ENCODE results near the gene MEDAG.

Gene MEDAG

DNA sequence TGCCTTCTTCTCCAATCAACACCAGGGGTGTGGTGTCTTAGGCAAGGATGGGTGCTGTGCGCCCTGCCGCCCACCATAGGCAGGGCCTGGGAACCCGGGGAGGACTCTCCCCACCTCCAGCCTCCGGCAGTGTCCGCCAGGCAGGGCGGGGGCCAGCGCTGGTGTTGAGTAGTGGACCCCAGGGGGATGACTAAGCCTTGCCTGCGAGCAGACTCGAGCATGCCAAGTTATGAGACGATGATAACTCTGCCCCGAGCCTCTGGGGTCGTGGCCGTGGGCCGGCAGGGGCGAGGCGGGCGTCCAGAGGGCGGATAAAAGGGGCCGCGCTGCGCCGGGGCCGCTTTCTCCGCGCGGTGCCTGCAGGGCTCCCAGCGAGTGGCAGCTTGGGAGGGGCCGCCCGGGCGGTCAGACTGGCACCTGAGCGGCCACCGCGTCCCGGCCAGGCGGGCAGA is at the start of gene MEDAG:
TSS of gene MEDAG (plus strand) at position 340 of the 452 bp plus-strand sequence. CDS start 245 bp downstream, outside the sequence.
- no peak for DNase-seq (ENCODE audit: low read depth)

DNA sequence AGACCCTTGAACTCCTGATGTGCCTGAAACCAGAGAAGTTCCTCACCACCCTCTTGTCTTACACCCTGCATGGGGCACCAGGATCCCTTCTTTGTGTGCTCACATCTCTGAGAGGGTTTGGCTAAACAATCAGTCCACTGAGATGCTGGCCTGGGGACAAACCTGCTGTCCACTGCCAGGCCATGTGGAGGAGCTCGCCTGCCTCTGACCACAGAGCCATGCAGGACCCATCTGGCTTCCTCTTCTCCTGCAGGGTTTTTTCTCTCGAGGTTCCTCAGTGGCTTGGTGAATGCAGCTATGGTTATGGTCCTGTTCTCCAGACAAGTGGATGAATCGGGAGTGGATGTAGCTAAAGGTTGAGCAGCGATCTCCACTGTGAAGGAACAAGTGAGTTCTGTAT is 49.1 kb upstream of the MEDAG start:
- DNase-seq (ENCODE audit: low read depth): no peak

DNA sequence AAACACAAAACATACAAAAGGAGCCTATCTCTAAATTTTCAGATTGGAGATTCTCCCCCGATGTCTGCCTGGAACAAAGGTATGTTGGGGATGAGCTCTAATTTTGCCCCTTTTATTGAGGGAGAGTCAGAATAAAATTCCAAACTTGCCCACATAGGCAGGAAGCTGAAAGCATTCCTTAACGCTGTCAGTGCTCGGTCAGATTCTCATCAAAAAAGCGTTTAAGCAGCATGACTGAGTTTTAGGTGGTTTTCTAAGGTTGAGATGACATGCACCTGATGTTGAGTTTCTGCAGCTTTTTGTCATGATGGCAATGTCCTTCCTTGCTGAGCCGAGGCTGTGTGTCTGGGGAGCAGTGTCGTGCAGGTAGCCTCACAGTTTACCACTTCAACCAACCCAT is 48.4 kb upstream of the MEDAG start:
- no peak for DNase-seq (ENCODE audit: low read depth)

DNA sequence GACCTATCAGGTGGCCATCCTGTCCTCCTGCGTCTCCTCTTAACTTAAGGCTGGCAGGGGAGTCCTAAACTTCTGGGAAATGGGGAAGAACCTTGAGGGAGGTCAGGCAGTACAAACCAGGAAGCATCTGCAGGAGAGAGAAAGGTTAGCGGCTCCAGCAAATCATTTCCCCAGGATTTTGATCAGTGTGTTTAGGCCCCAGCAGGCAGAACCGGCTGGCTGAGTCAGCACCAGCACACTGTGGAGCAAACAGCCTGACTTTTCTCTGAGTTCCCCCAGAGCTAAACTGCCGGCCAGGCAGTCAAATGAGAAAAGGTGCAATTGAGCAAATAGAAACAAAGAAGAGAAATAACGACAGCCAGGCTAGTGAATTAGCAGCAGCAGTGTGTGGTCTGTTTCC is 46.7 kb upstream of the MEDAG start:
- no peak for DNase-seq (ENCODE audit: low read depth)

DNA sequence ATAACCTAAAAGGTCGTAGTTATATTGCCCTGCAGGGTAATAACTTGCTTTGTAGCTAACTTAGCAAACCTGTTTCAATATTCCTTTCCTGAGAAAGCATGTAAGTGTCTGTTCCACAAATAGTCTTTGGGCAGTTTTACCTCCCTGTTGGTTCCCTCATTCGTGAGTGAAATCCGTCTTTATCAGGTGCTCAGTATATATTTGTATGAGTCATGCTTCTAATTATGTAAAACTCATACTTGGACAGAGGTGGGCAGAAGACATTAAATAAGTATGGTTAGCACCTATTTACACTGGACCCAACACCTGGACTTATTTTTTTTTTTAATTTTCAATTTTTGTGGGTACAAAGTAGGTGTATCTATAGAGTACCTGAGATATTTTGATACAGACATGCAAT is 44.9 kb upstream of the MEDAG start:
- DNase-seq (ENCODE audit: low read depth): no peak

DNA sequence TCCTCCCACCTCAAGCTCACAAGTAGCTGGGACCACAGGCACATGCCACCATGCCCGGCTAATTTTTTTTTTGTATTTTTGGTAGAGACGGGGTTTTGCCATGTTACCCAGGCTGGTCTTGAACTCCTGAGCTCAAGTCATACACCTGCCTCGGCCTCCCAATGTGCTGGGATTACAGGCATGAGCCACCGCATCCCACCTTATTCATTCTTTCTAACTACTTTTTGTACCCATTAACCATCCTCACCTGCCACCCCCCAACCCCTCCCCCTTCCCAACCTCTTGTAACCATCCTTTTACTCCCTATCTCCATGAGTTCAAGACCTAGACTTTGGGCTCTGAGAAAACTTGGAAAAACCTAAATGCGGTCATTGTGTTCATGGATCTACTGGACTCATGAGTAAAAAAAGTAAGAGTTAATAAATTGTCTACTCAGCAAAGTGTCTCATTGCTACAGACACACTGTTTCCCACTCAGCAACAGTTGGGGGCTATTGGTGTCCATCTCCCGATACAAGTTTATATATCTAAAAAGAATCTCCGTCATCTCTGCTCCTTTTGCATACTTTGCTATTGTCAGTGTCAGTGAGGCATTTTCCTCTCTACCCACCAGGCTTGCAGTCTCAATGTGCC is 44.1 kb upstream of the MEDAG start:
- DNase-seq (ENCODE audit: low read depth): no peak

DNA sequence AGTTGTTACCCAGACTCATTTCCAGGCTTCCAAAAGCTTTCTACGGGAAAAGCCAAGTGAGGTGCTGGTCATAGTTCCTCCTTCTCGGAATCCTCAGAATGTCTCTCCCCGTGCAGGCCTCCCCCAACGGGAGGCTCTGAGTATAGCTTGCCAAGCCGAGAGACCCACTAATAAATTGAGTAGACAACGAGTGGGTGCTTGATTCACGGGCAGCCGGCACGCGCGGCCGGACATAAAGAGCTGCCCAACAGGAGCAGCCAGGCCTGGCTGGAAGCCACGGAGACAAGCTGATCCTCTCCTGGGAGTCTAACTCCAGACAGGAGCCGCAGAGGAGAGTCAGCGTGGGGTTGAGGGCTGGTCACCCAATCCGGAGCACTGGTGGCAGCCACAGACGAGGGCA is 43.4 kb upstream of the MEDAG start:
- DNase-seq (ENCODE audit: low read depth): no peak

DNA sequence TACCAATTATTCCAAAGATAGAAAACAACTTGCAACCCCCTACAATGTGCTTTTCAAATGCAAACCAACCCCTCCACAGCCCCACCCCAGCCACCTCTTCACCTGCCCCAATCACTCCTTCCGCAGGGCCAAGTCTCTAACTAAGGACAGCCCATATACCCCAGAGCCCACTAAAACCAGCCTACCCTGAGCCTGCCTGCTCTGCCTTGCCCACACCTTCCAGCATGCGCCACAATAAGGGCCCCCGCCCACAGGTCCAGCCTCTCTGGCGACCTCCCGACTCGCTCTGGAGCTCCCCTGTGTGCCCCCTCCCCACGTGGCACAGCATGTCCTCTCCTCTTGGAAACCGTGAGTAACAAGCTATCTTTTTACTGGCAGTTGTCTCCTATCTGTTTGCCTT is 42.8 kb upstream of the MEDAG start:
- DNase-seq (ENCODE audit: low read depth): no peak

DNA sequence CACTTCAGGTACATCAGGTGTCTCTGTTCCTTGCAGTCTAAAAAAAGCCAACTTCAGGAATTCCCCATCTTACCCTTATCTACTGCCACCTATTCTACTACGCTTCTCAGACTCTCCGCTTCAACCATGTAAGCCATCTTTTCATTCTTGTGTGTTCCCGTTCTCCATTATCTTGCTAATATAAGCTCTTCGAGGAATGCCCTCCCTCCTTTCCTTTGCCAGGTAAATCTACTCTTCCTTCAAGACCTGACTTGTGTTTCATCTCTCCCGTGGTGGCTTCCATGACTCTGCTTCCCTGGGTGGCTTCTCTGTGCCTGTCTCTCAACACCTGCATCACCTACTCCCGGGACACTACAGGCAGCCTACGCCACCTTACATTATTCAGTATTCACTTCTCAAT is 42.3 kb upstream of the MEDAG start:
- no peak for DNase-seq (ENCODE audit: low read depth)

DNA sequence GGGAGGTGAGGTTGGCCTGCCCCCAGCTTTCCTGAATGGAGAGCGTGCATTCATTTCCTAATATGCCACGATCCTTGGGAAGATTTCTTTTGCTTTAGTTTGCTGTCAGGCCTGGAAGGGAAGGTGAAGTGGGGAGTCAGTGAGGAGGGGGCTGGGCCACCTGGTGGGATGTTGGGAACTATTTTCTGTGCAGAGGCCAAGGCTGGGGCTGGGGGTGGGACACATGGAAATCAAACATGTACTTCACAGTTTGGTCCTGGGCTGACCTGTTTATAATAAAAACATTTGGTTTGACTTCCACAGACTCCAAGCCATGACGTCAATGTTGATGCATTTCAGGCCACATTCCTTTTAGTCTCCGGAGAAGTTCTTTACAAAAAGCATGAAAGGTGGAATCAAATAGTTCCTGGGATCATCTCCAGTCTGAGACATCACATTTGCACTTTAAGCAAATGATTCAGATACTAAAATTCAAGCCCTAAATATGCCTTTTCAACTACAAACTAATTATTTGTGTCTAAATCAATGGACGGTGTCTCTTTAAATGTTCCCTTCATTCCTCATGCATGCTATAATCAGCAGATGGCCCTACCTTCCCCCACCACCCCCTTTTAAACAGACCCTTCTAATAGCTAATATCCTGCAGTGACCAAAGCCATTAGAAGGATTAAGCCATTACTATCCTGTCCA is 41.5 kb upstream of the MEDAG start:
- DNase-seq (ENCODE audit: low read depth): no peak

DNA sequence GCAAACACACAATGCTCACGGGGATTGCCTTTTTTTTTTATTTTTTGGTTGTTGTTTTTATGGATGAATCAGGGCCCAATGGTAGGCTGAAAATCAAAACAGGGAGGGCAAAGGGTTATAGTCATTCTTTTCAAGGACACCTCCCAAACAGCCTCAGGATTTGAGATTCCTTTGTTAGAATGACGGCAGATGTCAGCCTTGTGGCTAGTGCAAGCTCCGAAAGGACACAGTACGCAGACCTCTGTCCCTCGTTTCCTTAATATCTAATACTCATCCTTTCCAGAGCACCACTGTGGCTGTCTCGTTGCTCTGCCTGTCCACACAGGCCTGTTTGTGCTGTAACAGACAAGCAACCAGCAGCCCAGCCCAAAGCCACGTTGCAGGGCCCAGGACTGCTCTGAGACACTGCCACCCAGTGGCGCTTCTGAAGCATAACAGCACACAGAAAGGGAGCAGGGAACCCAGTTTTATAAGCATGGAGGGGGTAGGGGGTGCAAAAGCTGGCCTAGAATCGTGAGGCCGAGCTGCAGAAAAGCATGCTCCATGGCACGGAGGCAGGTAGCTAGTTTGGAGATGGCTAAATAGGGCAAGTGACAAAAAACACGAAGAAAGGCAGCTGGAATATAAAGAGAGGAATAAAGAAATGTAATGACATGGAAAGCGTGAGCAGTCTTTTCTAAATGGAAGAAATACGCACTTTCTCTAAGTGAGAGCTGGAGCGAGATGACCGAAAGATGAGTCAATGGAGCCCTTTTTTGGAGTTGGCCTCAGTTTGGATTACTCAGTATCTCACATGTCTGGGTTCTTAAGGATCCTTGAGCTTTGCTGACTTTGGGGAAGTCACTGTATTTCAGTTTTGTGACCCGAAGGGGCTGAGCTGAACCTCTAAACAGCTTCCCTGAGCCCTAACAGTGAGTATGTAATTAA is 40.7 kb upstream of the MEDAG start:
- DNase-seq (ENCODE audit: low read depth): peak; percentile 26

DNA sequence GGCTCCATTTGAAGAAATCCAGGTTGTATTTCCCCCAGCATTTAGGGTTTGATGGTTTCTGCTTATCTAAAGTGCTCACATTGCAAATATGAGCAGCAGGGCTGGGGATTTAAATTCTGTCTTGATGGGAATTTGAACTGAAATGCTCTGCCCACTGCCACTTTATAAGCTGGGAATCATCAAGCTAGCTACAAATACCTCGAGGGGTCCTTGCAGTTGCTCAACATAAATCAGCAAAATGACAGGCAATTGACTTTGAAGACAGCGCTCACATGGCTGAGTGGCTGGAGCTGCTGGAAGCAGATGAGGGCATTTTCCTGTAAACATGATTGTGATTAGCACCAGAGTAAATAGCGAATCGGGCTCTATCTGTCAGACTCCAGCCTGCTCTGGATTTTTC is 39.4 kb upstream of the MEDAG start:
- DNase-seq (ENCODE audit: low read depth): no peak

DNA sequence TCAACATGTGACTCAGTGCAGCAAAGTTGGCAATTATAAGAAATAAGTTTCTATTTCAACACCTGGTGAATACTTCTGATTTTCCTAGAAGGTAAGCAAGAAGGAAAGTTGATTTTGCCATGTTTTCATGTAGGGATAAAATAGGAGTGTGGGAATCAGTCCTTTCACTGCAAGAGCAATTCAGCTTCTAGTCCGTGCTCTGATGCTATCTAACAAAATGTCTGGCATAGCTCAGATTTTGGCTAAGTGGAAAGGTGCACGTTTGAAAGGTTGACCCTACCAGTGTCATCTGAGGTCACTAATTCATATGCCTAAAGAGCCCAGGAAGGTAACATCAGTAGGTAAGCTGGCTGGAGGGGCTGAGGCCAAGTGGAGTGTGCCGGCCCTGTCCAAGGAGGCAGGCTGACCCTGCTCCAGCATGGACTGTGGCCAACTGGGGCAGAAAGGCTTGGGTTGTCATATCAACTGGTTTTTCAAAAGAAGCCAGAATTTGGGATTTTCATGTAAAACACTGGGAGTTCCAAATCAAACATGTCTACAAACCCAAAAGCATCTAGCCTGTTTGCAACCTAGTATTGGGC is 38.9 kb upstream of the MEDAG start:
- no peak for DNase-seq (ENCODE audit: low read depth)

DNA sequence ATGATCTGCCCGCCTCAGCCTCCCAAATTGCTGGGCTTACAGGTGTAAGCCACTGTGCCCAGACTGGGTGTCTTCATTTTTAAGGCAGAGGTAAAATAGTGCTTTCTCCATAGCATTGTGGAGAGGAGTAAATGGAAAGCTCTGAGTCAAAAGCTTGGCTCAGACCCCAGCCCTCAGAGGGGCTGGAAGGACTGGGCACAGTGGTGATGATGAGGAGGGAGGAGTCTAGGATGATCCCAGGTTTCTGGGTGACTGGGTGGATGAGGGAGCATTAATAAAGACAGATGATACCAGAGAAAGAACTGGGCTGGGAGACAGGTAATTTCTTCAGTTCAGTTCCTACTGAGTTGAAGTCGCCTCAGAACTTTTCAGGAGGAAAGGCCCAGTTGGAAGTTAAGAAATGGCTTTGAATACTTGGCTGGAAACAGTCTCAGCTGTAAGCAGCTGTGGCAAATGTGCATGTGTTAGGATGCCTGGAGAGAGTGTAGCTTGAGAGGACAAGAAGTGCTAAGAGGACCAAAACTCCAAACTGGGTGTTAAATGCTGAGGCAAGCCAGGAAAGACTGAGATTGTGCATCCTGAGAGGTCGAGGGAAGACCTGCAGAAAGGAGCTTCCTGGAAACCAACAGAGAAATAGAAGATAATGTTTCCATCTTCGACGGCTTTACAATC is 37.1 kb upstream of the MEDAG start:
- no peak for DNase-seq (ENCODE audit: low read depth)

DNA sequence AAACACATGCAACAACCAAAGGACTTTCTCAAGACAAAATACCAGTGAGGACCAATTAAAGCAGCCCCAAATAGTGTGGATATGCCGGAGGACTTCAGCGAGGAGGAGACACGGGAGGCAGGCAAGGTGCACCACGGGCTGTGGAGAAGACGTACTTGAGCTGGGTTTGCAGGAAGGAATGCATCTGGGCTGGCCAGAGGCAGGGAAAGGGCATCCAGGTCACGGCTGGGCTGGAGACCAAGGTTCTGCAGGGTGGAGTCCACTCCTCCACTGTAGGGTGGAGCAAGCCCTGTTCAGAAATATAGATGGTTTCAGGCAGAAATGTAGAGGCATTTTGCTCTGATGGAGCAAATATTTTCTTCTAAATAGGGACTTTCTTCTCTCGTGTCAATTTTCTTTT is 36.6 kb upstream of the MEDAG start:
- no peak for DNase-seq (ENCODE audit: low read depth)

DNA sequence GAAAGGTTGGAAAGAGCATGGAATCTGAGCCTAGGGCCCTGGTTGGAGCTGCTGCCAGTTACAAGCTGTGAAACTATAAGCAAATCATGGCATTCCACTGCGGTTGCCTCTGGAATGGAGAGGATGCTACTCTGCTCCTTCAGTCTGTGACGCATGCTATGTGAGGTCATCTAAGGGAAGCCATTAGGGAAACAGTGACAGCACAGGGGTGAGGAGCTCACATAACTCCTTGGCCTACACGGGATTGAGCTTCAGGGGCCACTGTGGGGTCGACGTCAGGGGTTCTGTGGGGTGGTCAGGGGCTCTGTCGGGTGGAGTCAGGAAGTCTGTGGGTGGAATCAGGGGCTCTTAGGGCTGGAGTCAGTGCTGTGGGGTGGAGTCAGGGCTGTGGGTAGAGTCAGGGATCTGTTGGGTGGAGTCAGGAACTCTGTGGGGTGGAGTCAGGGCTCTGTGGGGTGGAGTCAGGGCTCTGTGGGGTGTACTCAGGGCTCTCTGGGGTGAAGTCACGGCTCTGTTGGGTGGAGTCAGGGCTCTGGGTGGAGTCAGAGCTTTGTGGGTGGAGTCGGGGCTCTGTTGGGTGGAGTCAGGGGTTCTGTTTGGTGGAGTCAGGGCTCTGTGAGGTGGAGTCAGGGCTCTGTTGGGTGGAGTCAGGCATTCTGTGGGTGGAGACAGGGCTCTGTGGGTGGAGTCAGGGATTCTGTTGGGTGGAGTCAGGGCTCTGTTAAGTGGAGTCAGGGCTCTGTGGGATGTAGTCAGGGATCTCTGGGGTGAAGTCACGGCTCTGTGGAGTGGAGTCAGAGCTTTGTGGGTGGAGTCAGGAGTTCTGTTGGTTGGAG is 35.8 kb upstream of the MEDAG start:
- DNase-seq (ENCODE audit: low read depth): peak; percentile 15

DNA sequence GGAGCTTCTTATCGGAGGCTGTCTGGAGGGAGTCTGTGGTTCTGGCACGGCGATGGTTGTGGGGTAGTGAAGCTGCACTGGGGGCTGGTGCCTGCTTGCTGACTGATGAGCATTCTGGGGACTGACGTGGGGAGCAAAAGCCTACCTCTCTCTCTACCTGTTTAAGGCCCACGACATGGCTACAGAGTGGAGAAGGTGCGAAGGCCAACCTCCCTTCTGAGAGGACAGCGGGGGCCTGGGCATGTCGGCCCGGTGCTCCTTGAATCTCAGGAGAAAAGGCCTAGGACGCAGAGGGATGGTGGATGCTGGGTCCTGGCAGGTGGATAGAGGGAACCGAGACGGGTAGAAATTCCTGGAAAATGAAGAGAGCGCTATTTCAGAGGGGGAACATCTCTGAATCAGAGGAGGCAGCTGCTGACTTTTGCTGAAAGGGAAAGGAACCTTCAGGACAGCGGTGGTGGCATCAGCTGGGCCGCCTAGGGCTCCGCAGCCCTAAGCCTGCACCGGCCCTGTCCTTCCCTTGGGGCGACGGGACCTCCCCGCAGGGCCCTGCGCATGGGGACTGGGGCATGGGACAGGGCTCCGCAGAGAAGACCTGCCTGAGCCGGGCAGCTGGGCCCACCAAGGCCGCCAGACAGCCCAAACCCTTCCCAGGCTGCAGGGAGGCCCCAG is 35.0 kb upstream of the MEDAG start:
- no peak for DNase-seq (ENCODE audit: low read depth)

DNA sequence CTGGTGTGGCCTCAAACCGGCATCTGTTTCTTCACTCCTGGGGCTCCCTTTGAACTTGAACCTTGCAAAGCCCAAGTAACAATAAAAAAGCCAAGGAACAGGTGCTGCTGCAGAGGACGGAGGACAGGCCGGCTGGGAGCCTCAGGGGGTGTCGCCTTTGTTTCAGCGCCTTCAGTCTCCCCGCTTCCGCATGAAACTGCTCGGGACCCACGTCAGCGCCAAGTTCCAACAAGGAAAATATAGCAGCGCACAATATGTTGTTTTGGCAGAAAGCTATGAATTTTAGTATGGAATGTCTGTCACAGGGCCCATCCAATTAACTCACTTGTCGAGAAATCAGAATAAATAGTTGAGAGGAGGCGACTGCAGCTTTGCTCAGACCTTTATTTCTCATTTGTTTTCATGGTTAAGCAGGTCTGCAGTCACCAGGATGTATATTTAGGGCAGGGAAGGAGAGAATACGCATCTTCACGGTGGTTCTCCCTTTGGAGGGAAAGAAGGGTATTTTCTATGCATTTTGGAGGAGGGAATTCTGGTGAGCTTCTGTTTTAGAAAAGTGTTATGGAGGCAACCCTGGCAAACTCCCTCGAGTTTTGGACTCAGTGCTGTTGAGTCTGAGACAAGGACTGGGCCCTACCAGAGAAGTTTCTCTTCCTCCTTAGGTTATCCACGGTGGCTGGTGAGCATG is 34.3 kb upstream of the MEDAG start:
- no peak for DNase-seq (ENCODE audit: low read depth)

DNA sequence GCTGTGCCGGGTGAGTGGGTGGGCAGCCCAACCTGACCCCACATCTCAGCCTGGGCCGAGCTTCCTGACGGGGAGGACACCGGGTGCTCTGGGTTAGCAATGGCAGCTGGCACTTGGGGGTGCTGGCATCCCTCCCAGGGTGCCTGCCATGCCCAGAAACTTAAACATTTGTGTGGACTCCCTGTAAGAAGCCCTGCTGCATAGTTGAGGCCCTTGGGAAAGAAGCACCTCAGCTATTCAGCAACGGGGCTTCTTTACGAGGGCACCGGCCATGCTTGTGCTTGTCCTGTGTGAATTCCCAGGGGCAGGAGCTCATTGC is 33.8 kb upstream of the MEDAG start:
- no peak for DNase-seq (ENCODE audit: low read depth)

All from activated T-cell treated with anti-CD3 and anti-CD28 coated beads for 24 hours (primary cell).